Lower lobe of right lung (tissue), 2 donors: Measurements from ENCODE around the gene SPCS3. TPM values are rescaled to one million over a fixed set of nuclear protein-coding genes. Genes with fewer than 3 reads are reported as not detected.
A peak's percentile ranks its signal among the peaks of the same experiment; 100 is the strongest.
"Not testable (repeated sequence)": the region's sequence is repeated elsewhere in the genome, so short reads cannot be mapped to it uniquely, and the experiment has no call there.

Experiments used
- ATAC-seq, 2 donors: fragments of 200-7000 bp; cut with Tn5 transposase; one replicate each; pipeline ENCODE4 v1.9.1; 2020 to 2022; ENCODE audit warnings: mild to moderate bottlenecking in 2 of 2, moderate library complexity in 2 of 2
- DNase-seq: peaks from one replicate; pipeline ENCODE4 v3.0.0-alpha.2; 2020
- H3K27ac ChIP-seq: fragments of 200-600 bp; one replicate; pipeline ENCODE4 v1.8.0; 2022
- H3K27me3 ChIP-seq: fragments of 200-600 bp; one replicate; pipeline ENCODE4 v1.8.0; 2022; ENCODE audit warnings: low read depth
- H3K36me3 ChIP-seq: fragments of 200-600 bp; one replicate; pipeline ENCODE4 v1.8.0; 2022; ENCODE audit warnings: mild to moderate bottlenecking
- H3K4me1 ChIP-seq: fragments of 200-600 bp; one replicate; pipeline ENCODE4 v1.8.0; 2022
- H3K4me3 ChIP-seq: fragments of 200-600 bp; one replicate; pipeline ENCODE4 v1.8.0; 2022; ENCODE audit warnings: mild to moderate bottlenecking
- H3K9me3 ChIP-seq: fragments of 200-600 bp; one replicate; pipeline ENCODE4 v1.8.0; 2022
- CTCF ChIP-seq: fragments of 200-600 bp; IDR thresholded peaks from one replicate; pipeline ENCODE4 v1.8.0; 2022; ENCODE audit warnings: antibody characterized with exemption, mild to moderate bottlenecking
- intact Hi-C: fragments of 100-400 bp; cut with DNase I; formaldehyde crosslinking; loops from one replicate; pipeline ENCODE4 v1.11.0; 2022
- total RNA-seq: library from RNA; stranded (reverse); fragmentation: NEBNext Ultra II Directional; extraction: Animal tissue kit (Norgen Biotek cat#: 25700); gene quantifications from one replicate; pipeline ENCODE4 v1.2.1, GENCODE V29; 2021
- donor health status: DM: no; HTN: yes; CAD: no; lungs with severe emphysema.

SPCS3 gene
- total RNA-seq, 1 donor from 2014 or later, result 129 TPM

GRCh38 chr4:176274441-176274840, 45.3 kb upstream of the SPCS3 start:
- intact Hi-C loops, result no loop called here
- Histone ChIP-seq H3K27ac (no peak overlapping the region), H3K9me3 (no peaks in the 10 kb centered on the region), H3K27me3 (no peaks in the 10 kb centered on the region), H3K36me3 (no peaks in the 10 kb centered on the region), H3K4me1 (no peaks in the 10 kb centered on the region), H3K4me3 (no peak overlapping the region)
- DNase-seq (no peak), ATAC-seq (no peak)
- TF ChIP-seq CTCF, result no peak

GRCh38 chr4:176276710-176277109, 43.1 kb upstream of the SPCS3 start:
- TF ChIP-seq CTCF, result no peak
- intact Hi-C loops, result no loop called here
- Histone ChIP-seq H3K27ac (no peak overlapping the region), H3K9me3 (no peaks in the 10 kb centered on the region), H3K4me1 (no peaks in the 10 kb centered on the region), H3K36me3 (no peaks in the 10 kb centered on the region), H3K27me3 (no peaks in the 10 kb centered on the region), H3K4me3 (no peak overlapping the region)
- DNase-seq (no peak), ATAC-seq (no peak)

- TF ChIP-seq CTCF, result peak; percentile 32
- Histone ChIP-seq H3K27ac (no peak overlapping the region), H3K36me3 (no peaks in the 10 kb centered on the region), H3K4me3 (no peak overlapping the region), H3K27me3 (no peaks in the 10 kb centered on the region), H3K4me1 (no peaks in the 10 kb centered on the region), H3K9me3 (no peaks in the 10 kb centered on the region)
- DNase-seq, result peak; percentile 46
- intact Hi-C loops, result no loop called here
- peak; percentile 64 to 83 for ATAC-seq
These were observed 42.4 kb upstream of the SPCS3 start for GRCh38 chr4:176277162-176277904.

- H3K9me3 ChIP-seq, H3K4me3 ChIP-seq, DNase-seq, H3K36me3 ChIP-seq, ATAC-seq, H3K27ac ChIP-seq, intact Hi-C loops, H3K27me3 ChIP-seq, H3K4me1 ChIP-seq: not testable (repeated sequence)
These were observed 40.2 kb upstream of the SPCS3 start for GRCh38 chr4:176279560-176279959.

- no peak for TF ChIP-seq CTCF
- intact Hi-C loops, result no loop called here
- Histone ChIP-seq H3K4me3 (no peak overlapping the region), H3K27ac (no peak overlapping the region), H3K9me3 (no peaks in the 10 kb centered on the region), H3K4me1 (no peaks in the 10 kb centered on the region), H3K27me3 (no peaks in the 10 kb centered on the region), H3K36me3 (no peaks in the 10 kb centered on the region)
- ATAC-seq, result no peak
- no peak for DNase-seq
These were observed 33.0 kb upstream of the SPCS3 start for GRCh38 chr4:176286728-176287127.

GRCh38 chr4:176287546-176287945, 32.2 kb upstream of the SPCS3 start:
- no peak for DNase-seq
- no peak for ATAC-seq
- H3K4me1 ChIP-seq, result no peaks in the 10 kb centered on the region
- no peak overlapping the region for H3K27ac ChIP-seq
- intact Hi-C loops, result no loop called here
- H3K4me3 ChIP-seq, result no peak overlapping the region
- no peaks in the 10 kb centered on the region for H3K27me3 ChIP-seq
- H3K9me3 ChIP-seq, result no peaks in the 10 kb centered on the region
- no peak for TF ChIP-seq CTCF
- H3K36me3 ChIP-seq, result no peaks in the 10 kb centered on the region
